ENCODE measurements around the gene COL4A4. TPM values are rescaled to one million over a fixed set of nuclear protein-coding genes. Genes with fewer than 3 reads are reported as not detected.
A peak's percentile ranks its signal among the peaks of the same experiment; 100 is the strongest.

Gene COL4A4
- total RNA-seq, 4 donors from 2014 or later, result 5.0 to 5.5 (median 5.2) TPM

GRCh38 chr2:227153758-227154486 is 10.1 kb downstream of the COL4A4 start:
- H3K9me3 ChIP-seq, result peaks cover 0 to 2% (median 0%) of the 10 kb centered on the region in 3 donors
- H3K36me3 ChIP-seq, result no peaks in the 10 kb centered on the region
- no peak overlapping the region for H3K4me3 ChIP-seq
- peak overlapping the region in 2 of 4 donors; percentile 13 to 27 for H3K27ac ChIP-seq
- peak; percentile 70 for ATAC-seq
- peaks cover 7% of the 10 kb centered on the region for H3K27me3 ChIP-seq
- TF ChIP-seq EP300 (IDR thresholded peaks at IDR 0.05), result no peak
- TF ChIP-seq POLR2AphosphoS5 (IDR thresholded peaks at IDR 0.05), result no peak
- no peak for TF ChIP-seq POLR2A (IDR thresholded peaks at IDR 0.05)
- 38 to 50% methylated on average over 4 of the region's 4 CpGs for WGBS, 2 donors (ENCODE audit: low coverage in 1 of 2)
- no peaks in the 10 kb centered on the region for H3K4me1 ChIP-seq

GRCh38 chr2:227153307-227153706 is 10.7 kb downstream of the COL4A4 start:
- Histone ChIP-seq H3K9me3 (peaks cover 0 to 6% (median 0%) of the 10 kb centered on the region in 3 donors), H3K27ac (peak overlapping the region in 3 of 4 donors; percentile 13 to 37 (median 27)), H3K4me1 (no peaks in the 10 kb centered on the region), H3K27me3 (peaks cover 7% of the 10 kb centered on the region), H3K4me3 (no peak overlapping the region), H3K36me3 (no peaks in the 10 kb centered on the region)
- TF ChIP-seq POLR2A (IDR thresholded peaks at IDR 0.05) (no peak), EP300 (IDR thresholded peaks at IDR 0.05) (no peak), CTCF (IDR thresholded peaks at IDR 0.05) (no peak), POLR2AphosphoS5 (IDR thresholded peaks at IDR 0.05) (no peak)
- no peak for ATAC-seq
- 55 to 83% methylated on average over 1 to 4 of the region's 4 CpGs for WGBS, 2 donors (ENCODE audit: low coverage in 1 of 2)

GRCh38 chr2:227152093-227152766 is 11.8 kb downstream of the COL4A4 start:
- H3K4me1 ChIP-seq, result no peaks in the 10 kb centered on the region
- H3K27me3 ChIP-seq, result peaks cover 7% of the 10 kb centered on the region
- no peaks in the 10 kb centered on the region for H3K36me3 ChIP-seq
- TF ChIP-seq POLR2A (IDR thresholded peaks at IDR 0.05), result no peak
- no peak for TF ChIP-seq EP300 (IDR thresholded peaks at IDR 0.05)
- no peak for TF ChIP-seq POLR2AphosphoS5 (IDR thresholded peaks at IDR 0.05)
- TF ChIP-seq CTCF (IDR thresholded peaks at IDR 0.05), result no peak
- H3K9me3 ChIP-seq, result peaks cover 0 to 11% (median 0%) of the 10 kb centered on the region in 3 donors
- 92 to 100% methylated on average over 2 of the region's 2 CpGs for WGBS, 2 donors (ENCODE audit: low coverage in 1 of 2)
- peak overlapping the region in 1 of 4 donors; percentile 37 for H3K27ac ChIP-seq
- H3K4me3 ChIP-seq, result no peak overlapping the region
- ATAC-seq, result no peak

- TF ChIP-seq CTCF (IDR thresholded peaks at IDR 0.05) (no peak), POLR2A (IDR thresholded peaks at IDR 0.05) (no peak), POLR2AphosphoS5 (IDR thresholded peaks at IDR 0.05) (no peak), EP300 (IDR thresholded peaks at IDR 0.05) (no peak)
- Histone ChIP-seq H3K4me3 (no peak overlapping the region), H3K36me3 (no peaks in the 10 kb centered on the region), H3K27me3 (peaks cover 7% of the 10 kb centered on the region), H3K4me1 (no peaks in the 10 kb centered on the region), H3K9me3 (peaks cover 0 to 20% (median 0%) of the 10 kb centered on the region in 3 donors), H3K27ac (no peak overlapping the region)
- 57 to 89% methylated on average over 1 to 2 of the region's 2 CpGs for WGBS, 2 donors (ENCODE audit: low coverage in 1 of 2)
- ATAC-seq, result no peak
Observed at GRCh38 chr2:227150222-227150936, 13.6 kb downstream of the COL4A4 start.

GRCh38 chr2:227148106-227148505 is 15.9 kb downstream of the COL4A4 start:
- TF ChIP-seq POLR2A (IDR thresholded peaks at IDR 0.05) (no peak), CTCF (IDR thresholded peaks at IDR 0.05) (no peak), POLR2AphosphoS5 (IDR thresholded peaks at IDR 0.05) (no peak), EP300 (IDR thresholded peaks at IDR 0.05) (no peak)
- WGBS, 2 donors (ENCODE audit: low coverage in 1 of 2), result 77 to 93% methylated on average over 2 of the region's 2 CpGs
- no peak for ATAC-seq
- no peaks in the 10 kb centered on the region for H3K27me3 ChIP-seq
- H3K9me3 ChIP-seq, result peaks cover 0 to 20% (median 0%) of the 10 kb centered on the region in 3 donors
- H3K36me3 ChIP-seq, result no peaks in the 10 kb centered on the region
- H3K27ac ChIP-seq, result no peak overlapping the region
- H3K4me1 ChIP-seq, result no peaks in the 10 kb centered on the region
- no peak overlapping the region for H3K4me3 ChIP-seq
